Glutamatergic neuron (in vitro differentiated cells): ENCODE measurements around the gene POLL. TPM values are rescaled to one million over a fixed set of nuclear protein-coding genes. Genes with fewer than 3 reads are reported as not detected.

ENCODE experiments used
- DNase-seq: peaks from one replicate; pipeline ENCODE4 v3.0.0; 2022
- H3K27ac Mint-ChIP-seq: one replicate; pipeline ENCODE4 v1.8.0; 2020; ENCODE audit warnings: mild to moderate bottlenecking, mixed read lengths, inconsistent platforms; ENCODE audit not compliant: unreplicated experiment
- H3K27me3 Mint-ChIP-seq: one replicate; pipeline ENCODE4 v1.8.0; 2020; ENCODE audit warnings: mild to moderate bottlenecking, moderate library complexity, mixed read lengths, inconsistent platforms; ENCODE audit not compliant: unreplicated experiment
- H3K36me3 Mint-ChIP-seq: one replicate; pipeline ENCODE4 v1.8.0; 2020; ENCODE audit warnings: mild to moderate bottlenecking, mixed read lengths, inconsistent platforms; ENCODE audit not compliant: unreplicated experiment
- H3K4me1 Mint-ChIP-seq: one replicate; pipeline ENCODE4 v1.8.0; 2020; ENCODE audit warnings: mild to moderate bottlenecking, low read depth, mixed read lengths, inconsistent platforms; ENCODE audit not compliant: unreplicated experiment
- H3K4me3 Mint-ChIP-seq: one replicate; pipeline ENCODE4 v1.8.0; 2020; ENCODE audit warnings: mild to moderate bottlenecking, mixed read lengths, inconsistent platforms; ENCODE audit not compliant: unreplicated experiment
- H3K9me3 Mint-ChIP-seq: one replicate; pipeline ENCODE4 v1.8.0; 2020; ENCODE audit warnings: mild to moderate bottlenecking, moderate library complexity, mixed read lengths, inconsistent platforms; ENCODE audit not compliant: unreplicated experiment
- CTCF ChIP-seq: fragments of 200-600 bp; sonication (generic); IDR thresholded peaks from one replicate; pipeline ENCODE4 v1.5.0; 2021; ENCODE audit not compliant: partially characterized antibody, unreplicated experiment
- total RNA-seq: library from RNA; stranded (reverse); fragmentation: NEBNext Ultra II Directional; extraction: Animal tissue kit (Norgen Biotek cat#: 25700); gene quantifications from one replicate; pipeline ENCODE4 v1.2.1, GENCODE V29; 2021; ENCODE audit not compliant: unreplicated experiment

Gene POLL
- total RNA-seq, 1 donor from 2014 or later, result 33.4 TPM

- peaks cover 18% of the 10 kb centered on the region for H3K27me3 Mint-ChIP-seq
- no peak overlapping the region for H3K4me3 Mint-ChIP-seq
- H3K27ac Mint-ChIP-seq, result peak overlapping the region; percentile 29
- TF ChIP-seq CTCF, result no peak
- DNase-seq, result no peak
- H3K36me3 Mint-ChIP-seq, result no peaks in the 10 kb centered on the region
- H3K4me1 Mint-ChIP-seq, result peaks cover 5% of the 10 kb centered on the region
- H3K9me3 Mint-ChIP-seq, result peaks cover 13% of the 10 kb centered on the region
These were observed 20.7 kb downstream of the POLL start for GRCh38 chr10:101567165-101568006.

DNA sequence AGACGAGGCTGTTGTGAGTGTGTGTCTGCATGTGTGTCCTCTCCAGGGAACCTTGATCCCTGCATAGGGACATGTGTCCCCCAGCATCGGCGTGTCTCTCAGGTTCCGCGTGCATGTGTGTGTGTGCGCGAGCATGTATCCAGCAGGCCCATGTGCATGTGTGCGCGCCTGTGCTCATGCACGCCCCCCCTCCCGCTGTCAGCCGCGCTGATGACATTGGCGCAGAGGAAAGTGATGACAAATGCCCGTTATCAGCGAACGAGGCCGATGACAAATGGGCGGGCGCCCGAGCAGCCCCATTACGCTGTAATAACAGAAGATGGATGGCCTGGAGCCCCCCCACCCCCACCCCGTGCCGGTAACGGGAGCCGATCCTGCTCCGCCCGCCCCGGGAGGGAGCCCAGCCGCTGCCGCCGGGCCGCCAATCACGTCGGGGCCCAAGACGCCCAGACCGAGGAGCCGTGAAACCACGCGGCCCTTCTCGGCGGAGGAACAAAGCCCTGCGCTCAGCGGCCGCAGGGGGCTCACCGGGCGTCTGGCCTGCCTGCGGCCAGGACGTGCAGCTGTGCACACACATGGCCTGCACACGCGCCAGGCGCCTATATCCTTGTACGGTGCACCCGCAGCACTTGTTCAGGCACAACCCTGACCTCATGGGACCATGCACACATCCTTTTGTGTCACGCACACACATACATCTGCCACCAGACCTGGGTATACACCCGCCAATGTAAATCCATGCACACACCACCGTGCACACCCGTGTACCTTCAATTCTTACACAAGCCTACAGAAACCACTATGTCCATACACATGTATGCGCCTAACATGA lies 21.5 kb downstream of the POLL start:
- H3K27ac Mint-ChIP-seq, result peak overlapping the region; percentile 80
- DNase-seq, result peak; percentile 71
- H3K27me3 Mint-ChIP-seq, result peaks cover 18% of the 10 kb centered on the region

DNA sequence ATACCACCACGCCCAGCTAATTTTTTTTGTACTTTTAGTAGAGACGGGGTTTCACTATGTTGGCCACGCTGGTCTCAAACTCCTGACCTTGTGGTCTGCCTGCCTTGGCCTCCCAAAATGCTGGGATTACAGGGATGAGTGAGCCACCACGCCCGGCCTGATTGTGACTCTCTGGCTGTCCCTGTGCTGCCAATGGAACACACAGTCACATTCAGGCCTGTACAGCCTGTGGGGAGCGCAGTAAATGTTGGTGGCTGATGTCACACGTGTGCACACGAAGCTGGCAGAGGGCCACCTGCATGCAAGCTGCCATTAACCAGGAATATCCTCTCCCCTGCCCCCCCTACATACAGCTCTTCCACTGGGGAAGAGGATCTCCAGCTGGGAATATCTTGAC lies 22.1 kb downstream of the POLL start:
- peak overlapping the region; percentile 80 for H3K27ac Mint-ChIP-seq
- TF ChIP-seq CTCF, result no peak
- no peak for DNase-seq
- no peaks in the 10 kb centered on the region for H3K36me3 Mint-ChIP-seq
- H3K27me3 Mint-ChIP-seq, result peaks cover 16% of the 10 kb centered on the region
- peaks cover 5% of the 10 kb centered on the region for H3K4me1 Mint-ChIP-seq
- no peak overlapping the region for H3K4me3 Mint-ChIP-seq
- H3K9me3 Mint-ChIP-seq, result peaks cover 13% of the 10 kb centered on the region

More for the DNA sequence above, 21.5 kb downstream of the POLL start:
- H3K4me1 Mint-ChIP-seq, result peaks cover 5% of the 10 kb centered on the region
- peaks cover 13% of the 10 kb centered on the region for H3K9me3 Mint-ChIP-seq
- no peak overlapping the region for H3K4me3 Mint-ChIP-seq
- no peak for TF ChIP-seq CTCF
- H3K36me3 Mint-ChIP-seq, result no peaks in the 10 kb centered on the region

- peaks cover 5% of the 10 kb centered on the region for H3K4me1 Mint-ChIP-seq
- H3K9me3 Mint-ChIP-seq, result peaks cover 13% of the 10 kb centered on the region
- no peak overlapping the region for H3K4me3 Mint-ChIP-seq
- no peaks in the 10 kb centered on the region for H3K36me3 Mint-ChIP-seq
- H3K27ac Mint-ChIP-seq, result no peak overlapping the region
- no peak for TF ChIP-seq CTCF
- H3K27me3 Mint-ChIP-seq, result peaks cover 14% of the 10 kb centered on the region
- DNase-seq, result no peak
These were observed 22.6 kb downstream of the POLL start for GRCh38 chr10:101565370-101565900.
